ENCODE data around the gene MT1M.

Gene MT1M

GRCh38 chr16:56629531-56629930, 2.9 kb upstream of the MT1M start:
- no peak for DNase-seq

- no peak for DNase-seq
These were observed 2.3 kb upstream of the MT1M start for GRCh38 chr16:56630134-56630533.

GRCh38 chr16:56631197-56631596, 1.3 kb upstream of the MT1M start:
- DNase-seq, result no peak

GRCh38 chr16:56631832-56632155, 665 bp upstream of the MT1M start:
- no peak for DNase-seq

GRCh38 chr16:56632848-56633365, 448 bp downstream of the MT1M start:
- DNase-seq, result no peak

GRCh38 chr16:56633535-56633934, 1.1 kb downstream of the MT1M start:
- DNase-seq, result no peak

GRCh38 chr16:56634715-56635440, 2.4 kb downstream of the MT1M start:
- DNase-seq, result no peak

- no peak for DNase-seq
These were observed 3.0 kb downstream of the MT1M start for GRCh38 chr16:56635441-56635967.

GRCh38 chr16:56636616-56637413, 4.4 kb downstream of the MT1M start:
- no peak for DNase-seq

- DNase-seq, result no peak
These were observed 5.6 kb downstream of the MT1M start, which contains the start of gene MT1A for GRCh38 chr16:56637814-56638750. Gene MT1A, plus strand, starts transcription at chr16:56638666. Its CDS starts 73 bp downstream, at chr16:56638739.

GRCh38 chr16:56639045-56639444, 6.6 kb downstream of the MT1M start:
- DNase-seq, result no peak

GRCh38 chr16:56640076-56640475, 7.6 kb downstream of the MT1M start:
- no peak for DNase-seq

GRCh38 chr16:56641166-56641565, 8.7 kb downstream of the MT1M start:
- DNase-seq, result no peak

- DNase-seq, result no peak
These were observed 10.8 kb downstream of the MT1M start for GRCh38 chr16:56643080-56643778.

- no peak for DNase-seq
These were observed 11.4 kb downstream of the MT1M start for GRCh38 chr16:56643833-56644232.

GRCh38 chr16:56645311-56645710, 12.9 kb downstream of the MT1M start:
- no peak for DNase-seq

GRCh38 chr16:56645838-56646237, 13.4 kb downstream of the MT1M start:
- no peak for DNase-seq

- DNase-seq, result no peak
These were observed 15.4 kb downstream of the MT1M start for GRCh38 chr16:56647641-56648431.

- no peak for DNase-seq
These were observed 16.8 kb downstream of the MT1M start for GRCh38 chr16:56649271-56649670.

- DNase-seq, result no peak
These were observed 17.4 kb downstream of the MT1M start for GRCh38 chr16:56649820-56650219.

- DNase-seq, result no peak
These were observed 19.1 kb downstream of the MT1M start, which contains the start of gene MT1B for GRCh38 chr16:56651586-56651985. Gene MT1B, plus strand, starts transcription at chr16:56651886. Its CDS starts 68 bp downstream, at chr16:56651954.
